WTC11 (cell line): Measurements from ENCODE around the gene BHLHE40. TPM values are rescaled to one million over a fixed set of nuclear protein-coding genes. Genes with fewer than 3 reads are reported as not detected.

Experiments
- ATAC-seq: fragments of 200-7000 bp; cut with Tn5 transposase; 2 replicates; pipeline ENCODE4 v1.10.0; 2021; ENCODE audit warnings: mild to moderate bottlenecking, moderate library complexity
- CTCF ChIA-PET: fragments of 300-600 bp; sonication (Branson Sonifier 250); formaldehyde crosslinking; loops from one replicate; lab custom pipeline; 2021; ENCODE audit warnings: antibody characterized with exemption; lab: Charles Lee
- POLR2A ChIA-PET: fragments of 350-600 bp; sonication (Branson Sonifier 250); formaldehyde crosslinking; loops from one replicate; lab custom pipeline; 2021; ENCODE audit warnings: antibody characterized with exemption; lab: Charles Lee
- DNase-seq: peaks from one replicate; pipeline ENCODE4 v3.0.0; 2021; ENCODE audit warnings: low spot score
- H3K27ac Mint-ChIP-seq: 2 replicates; pipeline ENCODE4 v1.8.0; 2021; ENCODE audit warnings: mixed read lengths
- H3K27me3 Mint-ChIP-seq: 2 replicates; pipeline ENCODE4 v1.8.0; 2021; ENCODE audit warnings: low read depth, mild to moderate bottlenecking, moderate library complexity, mixed read lengths
- H3K36me3 Mint-ChIP-seq: 2 replicates; pipeline ENCODE4 v1.8.0; 2021; ENCODE audit warnings: mixed read lengths
- H3K4me1 Mint-ChIP-seq: 2 replicates; pipeline ENCODE4 v1.8.0; 2022; ENCODE audit warnings: mixed read lengths
- H3K4me3 Mint-ChIP-seq: 2 replicates; pipeline ENCODE4 v1.8.0; 2021; ENCODE audit warnings: mild to moderate bottlenecking, moderate library complexity, mixed read lengths
- H3K9me3 Mint-ChIP-seq: 2 replicates; pipeline ENCODE4 v1.8.0; 2021; ENCODE audit warnings: mixed read lengths
- ESRRA ChIP-seq: sonication (generic); formaldehyde crosslinking; IDR thresholded peaks from 2 replicates; pipeline ENCODE4 v1.8.1; 2022; ENCODE audit warnings: mild to moderate bottlenecking, missing genetic modification reagents, borderline replicate concordance
- FOXP4 ChIP-seq: sonication (generic); formaldehyde crosslinking; IDR thresholded peaks from 2 replicates; pipeline ENCODE4 v1.8.0; 2022; ENCODE audit warnings: mild to moderate bottlenecking, missing genetic modification reagents
- JUN ChIP-seq: sonication (generic); formaldehyde crosslinking; IDR thresholded peaks from 2 replicates; pipeline ENCODE4 v1.8.0; 2023; ENCODE audit warnings: mild to moderate bottlenecking, missing genetic modification reagents
- NR3C1 ChIP-seq: sonication (generic); formaldehyde crosslinking; conservative IDR thresholded peaks from 2 replicates; pipeline ENCODE4 v1.8.1; 2023; ENCODE audit warnings: low read depth, mild to moderate bottlenecking, missing genetic modification reagents
- PREB ChIP-seq: sonication (generic); formaldehyde crosslinking; IDR thresholded peaks from 2 replicates; pipeline ENCODE4 v1.8.1; 2022; ENCODE audit warnings: mild to moderate bottlenecking, missing genetic modification reagents, moderate library complexity, borderline replicate concordance
- RORB ChIP-seq: fragments of 250-450 bp; sonication (Bioruptor Pico); IDR thresholded peaks from 2 replicates; pipeline ENCODE4 v1.9.0; 2021; ENCODE audit warnings: mild to moderate bottlenecking
- SMAD4 ChIP-seq: sonication (generic); formaldehyde crosslinking; IDR thresholded peaks from 2 replicates; pipeline ENCODE4 v1.8.0; 2022; ENCODE audit warnings: mild to moderate bottlenecking, missing genetic modification reagents
- SP1 ChIP-seq: sonication (generic); formaldehyde crosslinking; conservative IDR thresholded peaks from 2 replicates; pipeline ENCODE4 v1.8.1; 2022; ENCODE audit warnings: missing genetic modification reagents
- STAT6 ChIP-seq: sonication (generic); formaldehyde crosslinking; conservative IDR thresholded peaks from 2 replicates; pipeline ENCODE4 v1.8.1; 2023; ENCODE audit warnings: mild to moderate bottlenecking, low read depth, missing genetic modification reagents, moderate library complexity
- ZNF512 ChIP-seq: sonication (generic); formaldehyde crosslinking; IDR thresholded peaks from 2 replicates; pipeline ENCODE4 v1.8.1; 2022; ENCODE audit warnings: missing genetic modification reagents, borderline replicate concordance
- ZSCAN18 ChIP-seq: fragments of 250-450 bp; sonication (Bioruptor Pico); IDR thresholded peaks from 2 replicates; pipeline ENCODE4 v2.1.2; 2022; ENCODE audit warnings: mild to moderate bottlenecking, moderate library complexity
- total RNA-seq: library from RNA; stranded (reverse); gene quantifications from 3 replicates; pipeline ENCODE4 v1.2.3, GENCODE V29; 2021

BHLHE40 gene
- total RNA-seq, 1 experiment from 2014 or later = 5.7 TPM

GRCh38 chr3:5021116-5022092 is 42.2 kb downstream of the BHLHE40 start (continued):
- TF ChIP-seq ZSCAN18 (CRISPR knock-in tag) (no peak), ZNF512 (CRISPR knock-in tag) (no peak), STAT6 (CRISPR knock-in tag) (no peak), RORB (CRISPR knock-in tag) (no peak)

- Mint-ChIP-seq H3K27me3 (no peaks in the 10 kb centered on the region; the same call in none of the 2 replicates), H3K4me3 (no peak overlapping the region), H3K27ac (no peak overlapping the region), H3K4me1 (peaks cover 8% of the 10 kb centered on the region), H3K36me3 (no peaks in the 10 kb centered on the region)
- ATAC-seq = no peak
- ChIA-PET CTCF (interaction anchor here (1.4 to 3.0 kb wide), 2 partner anchors 42 to 46 kb away, joined by 7 to 15 read pairs; no protein-coding TSS in a partner anchor), POLR2A (no interaction called here)
- no peak for DNase-seq
- TF ChIP-seq SP1 (CRISPR knock-in tag) (no peak), NR3C1 (CRISPR knock-in tag) (no peak), FOXP4 (CRISPR knock-in tag) (no peak), ESRRA (CRISPR knock-in tag) (no peak), JUN (no peak), SMAD4 (CRISPR knock-in tag) (no peak), PREB (CRISPR knock-in tag) (no peak)
- TF ChIP-seq, all 79 proteins: peak for 0
- no peaks in the 10 kb centered on the region for H3K9me3 Mint-ChIP-seq
These were observed 43.1 kb downstream of the BHLHE40 start for GRCh38 chr3:5022187-5022965.
